ENCODE data around the gene DPYSL5. TPM values are rescaled to one million over a fixed set of nuclear protein-coding genes. Genes with fewer than 3 reads are reported as not detected.

The DPYSL5 gene
- total and polyA plus RNA-seq, 10 of the 15 experiments (the other 5 are each of a cell fraction or from before 2014, with no cell fraction given), result not detected

GRCh38 chr2:26883956-26884355 is 36.0 kb downstream of the DPYSL5 start:
- 47% methylated on average over 8 of the region's 8 CpGs for WGBS (ENCODE audit: insufficient coverage, insufficient replicate concordance, low lambda C conversion rate, missing lambda C conversion rate)
- Histone ChIP-seq H3K9me3 (replicated peaks; ENCODE audit: control insufficient read depth, insufficient read depth, low read length) (no peaks in the 10 kb centered on the region), H4K20me1 (ENCODE audit: control insufficient read depth, insufficient read depth) (no peaks in the 10 kb centered on the region), H2AFZ (ENCODE audit: control insufficient read depth, low read depth, low read length) (no peak overlapping the region), H3K4me2 (ENCODE audit: control insufficient read depth, insufficient read depth) (no peak overlapping the region), H3K79me2 (ENCODE audit: control insufficient read depth, insufficient read depth, low read length) (no peaks in the 10 kb centered on the region), H3K36me3 (ENCODE audit: control insufficient read depth in 2 of 2, insufficient read depth in 2 of 2, low read length in 1 of 2) (no peaks in the 10 kb centered on the region), H3K9ac (ENCODE audit: control insufficient read depth, insufficient read depth, low read length) (no peak overlapping the region), H3K4me1 (ENCODE audit: control insufficient read depth, insufficient read depth, low read length) (peaks cover 9% of the 10 kb centered on the region), H3K4me3 (no peak overlapping the region), H3K27ac (ENCODE audit: control insufficient read depth, insufficient read depth) (no peak overlapping the region), H3K27me3 (replicated peaks in 1 of 2; ENCODE audit: control insufficient read depth in 2 of 2, insufficient read depth in 2 of 2, low read length in 1 of 2) (no peaks in the 10 kb centered on the region; a peak in 1 of 4 replicates)
- intact Hi-C loops (cut with micrococcal nuclease; ENCODE audit: unreplicated experiment) (no loop called here), in situ Hi-C loops (cut with MboI) (no loop called here)
- BruUV-seq (replicated peaks), result no TSS peak
- DNase-seq (ENCODE audit: low read depth, low spot score), result no peak
- FAIRE-seq, result no peak
- no peak for ATAC-seq
- TF ChIP-seq YBX1 (IDR thresholded peaks at IDR 0.05), result no peak
- no peak for TF ChIP-seq IKZF2 (IDR thresholded peaks at IDR 0.05)
- no peak for TF ChIP-seq BCLAF1 (IDR thresholded peaks at IDR 0.05)
- no peak for TF ChIP-seq TAF1 (IDR thresholded peaks at IDR 0.05; ENCODE audit: borderline replicate concordance, low read depth, low read length)
- TF ChIP-seq NBN (IDR thresholded peaks at IDR 0.05), result no peak
- TF ChIP-seq JUNB (IDR thresholded peaks at IDR 0.05), result no peak
- TF ChIP-seq SPI1 (IDR thresholded peaks at IDR 0.05; ENCODE audit: borderline replicate concordance, insufficient read depth, low read depth, low read length), result no peak
- TF ChIP-seq POLR2A (IDR thresholded peaks at IDR 0.05; ENCODE audit: low read depth, low read length), result no peak
- no peak for TF ChIP-seq ZNF24 (IDR thresholded peaks at IDR 0.05)
- no peak for TF ChIP-seq SREBF2 (IDR thresholded peaks at IDR 0.05; ENCODE audit: low read length)
- TF ChIP-seq PKNOX1 (IDR thresholded peaks at IDR 0.05), result no peak
- no peak for TF ChIP-seq ELK1 (IDR thresholded peaks at IDR 0.05; ENCODE audit: low read depth, low read length)
- no peak for TF ChIP-seq PAX5 (IDR thresholded peaks at IDR 0.05; ENCODE audit: borderline replicate concordance, low read depth, low read length)
- SMC1A ChIA-PET (ENCODE audit: uncharacterized antibody, unreplicated experiment), result interaction anchor here (1.0 to 1.4 kb wide), 4 partner anchors 25 to 73 kb away, joined by 3 read pairs; no protein-coding TSS in a partner anchor
- POLR2A ChIA-PET, result no interaction called here
- RAD21 ChIA-PET (ENCODE audit: unreplicated experiment), result no interaction called here
- CTCF ChIA-PET, result interaction anchor here (0.6 to 1.8 kb wide), 3 partner anchors 27 to 38 kb away, joined by 3 to 4 read pairs (median 4); no protein-coding TSS in a partner anchor

All from GM12878 (cell line).